SH-SY5Y (cell line): Measurements from ENCODE around the gene CTNND2.

Source experiments
- GATA2 ChIP-seq: IDR thresholded peaks from 2 replicates; pipeline ENCODE4 v1.6.1; 2011; ENCODE audit warnings: mild to moderate bottlenecking, low read depth, low read length
- GATA3 ChIP-seq: IDR thresholded peaks from 2 replicates; pipeline ENCODE4 v1.6.1; 2011; ENCODE audit warnings: low read depth, mild to moderate bottlenecking, low read length, moderate library complexity

DNA sequence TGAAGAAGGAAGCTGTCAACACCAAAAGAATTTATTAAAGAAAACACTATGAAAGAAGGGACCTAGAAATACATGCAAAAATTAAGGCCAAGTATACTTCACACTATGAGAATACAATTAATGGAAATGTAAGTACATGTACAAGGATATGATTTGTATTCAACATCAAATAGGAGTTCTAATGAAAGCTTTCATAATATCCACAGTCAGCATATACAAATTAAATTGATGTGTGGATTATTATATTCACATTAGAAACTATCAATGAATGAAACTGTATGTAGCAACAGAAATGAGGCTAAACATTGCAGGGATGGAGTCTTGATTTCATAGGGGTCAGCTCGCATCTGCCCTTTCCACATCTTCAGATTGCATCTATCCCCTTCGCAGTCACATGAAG lies 401.5 kb downstream of the CTNND2 start:
- TF ChIP-seq GATA2, result no peak
- TF ChIP-seq GATA3, result no peak
